NT2/D1 (cell line): ENCODE measurements around the gene C1orf21.

ENCODE experiments used
- YY1 ChIP-seq: IDR thresholded peaks from 2 replicates; pipeline ENCODE4 v1.6.1; 2011; ENCODE audit not compliant: insufficient read length, insufficient read depth
- ZNF274 ChIP-seq: IDR thresholded peaks from 2 replicates; pipeline ENCODE4 v1.6.1; 2011; ENCODE audit warnings: mild to moderate bottlenecking, low read depth, low read length

GRCh38 chr1:184449916-184450315 is 63.1 kb downstream of the C1orf21 start:
- no peak for TF ChIP-seq ZNF274
- TF ChIP-seq YY1, result no peak
